GM12878 (cell line): ENCODE results near the gene GLYAT. TPM values are rescaled to one million over a fixed set of nuclear protein-coding genes. Genes with fewer than 3 reads are reported as not detected.

Experiments
- ATAC-seq: fragments of 200-7000 bp; cut with Tn5 transposase; 3 replicates; pipeline ENCODE4 v1.9.1; 2020; ENCODE audit warnings: mild to moderate bottlenecking, moderate library complexity
- BruUV-seq: library from RNA; stranded (reverse); fragments of 400-500 nt; replicated peaks from 2 replicates; lab custom pipeline; 2021; lab: Mats Ljungman, UMichigan
- CTCF ChIA-PET: fragments of 300-600 bp; sonication (Branson Sonifier 250); formaldehyde crosslinking; extraction: SDS; loops from one replicate; lab custom pipeline; 2021; ENCODE audit warnings: inconsistent platforms; lab: Yijun Ruan, JAX
- POLR2A ChIA-PET: fragments of 350-600 bp; formaldehyde crosslinking; extraction: SDS; loops from one replicate; lab custom pipeline; 2021; ENCODE audit warnings: inconsistent platforms; lab: Charles Lee
- RAD21 ChIA-PET: fragments of 300-600 bp; sonication (Branson Sonifier 250); formaldehyde crosslinking; loops from one replicate; lab custom pipeline; 2023; ENCODE audit warnings: antibody characterized with exemption; ENCODE audit not compliant: unreplicated experiment; lab: Charles Lee
- SMC1A ChIA-PET: fragments of 300-600 bp; sonication (Branson Sonifier 250); formaldehyde crosslinking; loops from one replicate; lab custom pipeline; 2023; ENCODE audit not compliant: unreplicated experiment, uncharacterized antibody; lab: Charles Lee
- DNase-seq: peaks from one replicate; pipeline ENCODE4 v3.0.0-alpha.2; 2011; ENCODE audit warnings: low read depth, low spot score
- FAIRE-seq: peaks from 3 replicates; lab custom pipeline; 2011; peaks lifted over from hg19 to GRCh38; lab: Jason Lieb, UNC
- H2AFZ ChIP-seq: 2 replicates; pipeline ENCODE4 v1.6.0; 2011; ENCODE audit warnings: low read depth, low read length, control low read depth; ENCODE audit not compliant: control insufficient read depth
- H3K27ac ChIP-seq: 2 replicates; pipeline ENCODE4 v1.5.1; 2011; ENCODE audit warnings: control low read depth; ENCODE audit not compliant: control insufficient read depth, insufficient read depth
- H3K27me3 ChIP-seq, 2 experiments: replicated peaks in 1 of 2; 2 replicates each; pipeline versions ENCODE4 v1.6.0 to v1.6.1; 2011; ENCODE audit warnings: low read length in 1 of 2; ENCODE audit not compliant: control insufficient read depth in 2 of 2, insufficient read depth in 2 of 2
- H3K36me3 ChIP-seq, 2 experiments: 2 replicates each; pipeline ENCODE4 v1.5.1; 2011; ENCODE audit warnings: low read length in 1 of 2; ENCODE audit not compliant: control insufficient read depth in 2 of 2, insufficient read depth in 2 of 2
- H3K4me1 ChIP-seq: 2 replicates; pipeline ENCODE4 v1.6.1; 2011; ENCODE audit warnings: mild to moderate bottlenecking, low read length, moderate library complexity, mixed read lengths; ENCODE audit not compliant: control insufficient read depth, insufficient read depth
- H3K4me2 ChIP-seq: 2 replicates; pipeline ENCODE4 v1.6.0; 2011; ENCODE audit warnings: control low read depth; ENCODE audit not compliant: control insufficient read depth, insufficient read depth
- H3K4me3 ChIP-seq: fragments of 200-600 bp; sonication (generic); 2 replicates; pipeline ENCODE4 v1.5.1; 2016
- H3K79me2 ChIP-seq: 2 replicates; pipeline ENCODE4 v1.6.0; 2011; ENCODE audit warnings: low read length; ENCODE audit not compliant: control insufficient read depth, insufficient read depth
- H3K9ac ChIP-seq: 2 replicates; pipeline ENCODE4 v1.8.0; 2011; ENCODE audit warnings: low read length, control low read depth, mixed read lengths; ENCODE audit not compliant: control insufficient read depth, insufficient read depth
- H3K9me3 ChIP-seq: replicated peaks from 3 replicates; pipeline ENCODE4 v1.5.1; 2011; ENCODE audit warnings: mild to moderate bottlenecking, low read length; ENCODE audit not compliant: control insufficient read depth, insufficient read depth
- H4K20me1 ChIP-seq: 2 replicates; pipeline ENCODE4 v1.6.0; 2011; ENCODE audit not compliant: control insufficient read depth, insufficient read depth
- ATF3 ChIP-seq: IDR thresholded peaks from 2 replicates; pipeline ENCODE4 v1.6.1; 2011; ENCODE audit warnings: low read depth, mild to moderate bottlenecking, low read length, moderate library complexity, borderline replicate concordance; ENCODE audit errors: extremely low read depth
- ATF7 ChIP-seq: fragments of 450-650 bp; IDR thresholded peaks from 2 replicates; pipeline ENCODE4 v1.6.1; 2016; ENCODE audit warnings: low read depth, mild to moderate bottlenecking
- CEBPZ ChIP-seq: fragments of 150-350 bp; IDR thresholded peaks from 2 replicates; pipeline ENCODE4 v1.6.1; 2016; ENCODE audit warnings: low read depth, low read length
- CHD1 ChIP-seq: IDR thresholded peaks from 2 replicates; pipeline ENCODE4 v1.6.1; 2012; ENCODE audit warnings: low read depth, low read length, improper control_type of control experiment
- EP300 ChIP-seq, 2 experiments: fragments of 150-350 bp in 1 of 2; IDR thresholded peaks; 2 replicates each; pipeline ENCODE4 v1.6.1; 2011 to 2012; ENCODE audit warnings: low read depth in 2 of 2, low read length in 2 of 2, borderline replicate concordance in 1 of 2, improper control_type of control experiment in 1 of 2, inconsistent platforms in 1 of 2; ENCODE audit not compliant: control insufficient read depth in 1 of 2
- HDAC6 ChIP-seq: fragments of 200-600 bp; sonication (generic); IDR thresholded peaks from one replicate; pipeline ENCODE4 v1.8.0; 2017; ENCODE audit warnings: antibody characterized with exemption; ENCODE audit not compliant: unreplicated experiment
- IKZF1 ChIP-seq: fragments of 450-650 bp; conservative IDR thresholded peaks from 2 replicates; pipeline ENCODE4 v1.6.1; 2017; ENCODE audit warnings: antibody characterized with exemption, mild to moderate bottlenecking
- IKZF2 ChIP-seq, 2 experiments: fragments of 450-650 bp; IDR thresholded peaks; 2 replicates each; pipeline ENCODE4 v1.6.1; 2017; ENCODE audit warnings: mild to moderate bottlenecking in 2 of 2, moderate library complexity in 2 of 2
- MEF2A ChIP-seq: IDR thresholded peaks from 2 replicates; pipeline ENCODE4 v1.6.1; 2011; ENCODE audit warnings: low read depth, mild to moderate bottlenecking, low read length, moderate library complexity; ENCODE audit not compliant: insufficient read depth
- MTA3 ChIP-seq: IDR thresholded peaks from 2 replicates; pipeline ENCODE4 v1.6.1; 2012; ENCODE audit warnings: low read length, inconsistent platforms, borderline replicate concordance
- TCF3 ChIP-seq: IDR thresholded peaks from 2 replicates; pipeline ENCODE4 v1.6.1; 2012; ENCODE audit warnings: low read depth, mild to moderate bottlenecking, low read length, borderline replicate concordance; ENCODE audit not compliant: insufficient read depth
- USF1 ChIP-seq: IDR thresholded peaks from 2 replicates; pipeline ENCODE4 v1.6.1; 2011; ENCODE audit warnings: borderline replicate concordance, low read depth, mild to moderate bottlenecking, moderate library complexity, mixed read lengths, low read length; ENCODE audit not compliant: insufficient read depth; ENCODE audit errors: extremely low read length
- ZBTB33 ChIP-seq: fragments of 450-650 bp; IDR thresholded peaks from 2 replicates; pipeline ENCODE4 v1.6.1; 2017; ENCODE audit warnings: mild to moderate bottlenecking
- in situ Hi-C: fragments of 300-500 bp; cut with MboI; formaldehyde crosslinking; loops from 9 replicates; pipeline ENCODE4 v1.14.3; 2018; ENCODE audit warnings: mixed read lengths
- intact Hi-C: fragments of 100-400 bp; cut with micrococcal nuclease; formaldehyde crosslinking; loops from one replicate; pipeline ENCODE4 v1.14.2; 2022; ENCODE audit not compliant: unreplicated experiment
- polyA plus RNA-seq, 11 experiments: library from polyadenylated mRNA; depleted of rRNA in 4 of 11; unstranded in 6 of 11; stranded (reverse) in 5 of 11; fragments of >200 nt; fragmentation: Nextera tagmentation in 4 of 11; fragmentation: Illumina TruSeq in 1 of 11; extraction: Ambion mirVana in 4 of 11; extraction: Trizol in 1 of 11; gene quantifications; 1 replicate in 1 of 11; 2 replicates in 10 of 11; pipeline versions ENCODE4 v1.2.1 to v1.2.3, GENCODE V29; 2011 to 2016; ENCODE audit warnings: inconsistent platforms in 2 of 11, missing spikeins in 2 of 11, low read depth in 1 of 11
- total RNA-seq, 4 experiments: library from RNA; depleted of rRNA in 3 of 4; stranded (reverse); fragments of >200 nt in 3 of 4; fragmentation: Illumina TruSeq in 1 of 4; extraction: Trizol in 1 of 4; gene quantifications; 2 replicates each; pipeline versions ENCODE4 v1.2.1 to v1.2.3, GENCODE V29; 2013 to 2021

GLYAT gene
- total and polyA plus RNA-seq, 10 of the 15 experiments (the other 5 are each of a cell fraction or from before 2014, with no cell fraction given): 0.18 TPM; not detected in 9

GRCh38 chr11:58744988-58745704 is 13.4 kb upstream of the GLYAT start:
- Histone ChIP-seq H3K27ac (no peak overlapping the region), H3K9ac (no peak overlapping the region), H3K4me3 (no peak overlapping the region), H3K4me1 (no peaks in the 10 kb centered on the region), H3K9me3 (peaks cover 2% of the 10 kb centered on the region; the same call in 2 of the 3 replicates), H3K36me3 (no peaks in the 10 kb centered on the region), H2AFZ (no peak overlapping the region), H3K79me2 (no peaks in the 10 kb centered on the region), H3K4me2 (no peak overlapping the region), H4K20me1 (no peaks in the 10 kb centered on the region), H3K27me3 (no peaks in the 10 kb centered on the region)
- POLR2A ChIA-PET: no interaction called here
- DNase-seq (no peak), ATAC-seq (no peak), FAIRE-seq (no peak)
- SMC1A ChIA-PET: interaction anchor here (0.7 kb wide), 1 partner anchor 39 kb away, joined by 3 read pairs; no protein-coding TSS in a partner anchor
- no TSS peak for BruUV-seq
- RAD21 ChIA-PET: no interaction called here
- CTCF ChIA-PET: no interaction called here
- intact Hi-C loops: no loop called here
- in situ Hi-C loops: no loop called here
- no peak for TF ChIP-seq MEF2A
- no peak for TF ChIP-seq TCF3
- TF ChIP-seq IKZF1: no peak
- TF ChIP-seq EP300 (IDR thresholded peaks at IDR 0.05; ENCODE audit: borderline replicate concordance in 1 of 2, control insufficient read depth in 1 of 2, low read depth in 2 of 2, low read length in 2 of 2): no peak
- no peak for TF ChIP-seq CHD1
- no peak for TF ChIP-seq ZBTB33
- no peak for TF ChIP-seq ATF7
- TF ChIP-seq HDAC6: no peak
- no peak for TF ChIP-seq ATF3
- no peak for TF ChIP-seq MTA3
- no peak for TF ChIP-seq USF1
- no peak for TF ChIP-seq CEBPZ
- no peak for TF ChIP-seq IKZF2 (IDR thresholded peaks at IDR 0.05)
